HEK293T (cell line): ENCODE measurements around the gene EIF3CL.
"Not testable (repeated sequence)": the region's sequence is repeated elsewhere in the genome, so short reads cannot be mapped to it uniquely, and the experiment has no call there.

Experiments used
- ARNT ChIP-seq: fragments of 450-650 bp; IDR thresholded peaks from 2 replicates; pipeline ENCODE4 v1.6.1; 2017; ENCODE audit warnings: mild to moderate bottlenecking
- BHLHE40 ChIP-seq: fragments of 450-650 bp; IDR thresholded peaks from 2 replicates; pipeline ENCODE4 v1.6.1; 2016; ENCODE audit warnings: mild to moderate bottlenecking, moderate library complexity, borderline replicate concordance
- CTBP1 ChIP-seq: fragments of 450-650 bp; IDR thresholded peaks from 2 replicates; pipeline ENCODE4 v1.6.1; 2016; ENCODE audit warnings: borderline replicate concordance
- ELF4 ChIP-seq: fragments of 450-650 bp; IDR thresholded peaks from 2 replicates; pipeline ENCODE4 v1.6.1; 2017; ENCODE audit warnings: antibody characterized with exemption
- FOXA1 ChIP-seq: fragments of 450-650 bp; IDR thresholded peaks from 2 replicates; pipeline ENCODE4 v1.6.1; 2016; ENCODE audit warnings: mild to moderate bottlenecking
- FOXK2 ChIP-seq: fragments of 450-650 bp; IDR thresholded peaks from 2 replicates; pipeline ENCODE4 v1.6.1; 2016; ENCODE audit warnings: mild to moderate bottlenecking
- FOXM1 ChIP-seq: fragments of 450-650 bp; IDR thresholded peaks from 2 replicates; pipeline ENCODE4 v1.6.1; 2017; ENCODE audit warnings: mild to moderate bottlenecking, borderline replicate concordance
- NFRKB ChIP-seq: fragments of 450-650 bp; IDR thresholded peaks from 2 replicates; pipeline ENCODE4 v1.6.1; 2016; ENCODE audit warnings: mild to moderate bottlenecking, moderate library complexity
- SP1 ChIP-seq: fragments of 450-650 bp; IDR thresholded peaks from 2 replicates; pipeline ENCODE4 v1.6.1; 2017
- SUZ12 ChIP-seq: fragments of 450-650 bp; IDR thresholded peaks from 2 replicates; pipeline ENCODE4 v1.6.1; 2016; ENCODE audit warnings: mild to moderate bottlenecking
- TARDBP ChIP-seq: fragments of 450-650 bp; IDR thresholded peaks from 2 replicates; pipeline ENCODE4 v1.6.1; 2016
- TF ChIP-seq, protein P1 (sequence below): fragments of 450-650 bp; IDR thresholded peaks from 2 replicates; pipeline ENCODE4 v1.6.1; 2016

DNA sequence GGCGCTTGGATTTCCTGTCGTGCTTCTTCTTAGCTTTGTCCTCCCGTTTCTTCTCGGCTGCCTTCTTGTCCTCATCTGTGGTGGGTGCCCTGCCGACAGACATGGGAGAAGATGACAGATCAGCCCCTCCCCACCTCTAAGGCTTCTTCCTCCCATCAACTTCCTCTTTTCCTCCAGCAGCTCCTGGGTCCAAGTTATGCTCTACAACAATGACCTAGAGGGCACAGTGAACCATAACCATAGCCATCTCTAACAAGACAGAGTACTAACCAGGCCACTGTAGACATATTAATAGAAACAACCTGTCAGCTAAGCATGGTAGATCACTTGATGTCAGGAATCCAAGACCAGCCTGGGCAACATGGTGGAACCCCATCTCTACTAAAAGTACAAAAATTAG, 11.6 kb downstream of the EIF3CL start:
- TF ChIP-seq FOXK2, FOXM1, BHLHE40, TARDBP, ELF4, SUZ12, CTBP1, NFRKB, FOXA1, SP1, ARNT: not testable (repeated sequence)
- TF ChIP-seq, protein P1, sequence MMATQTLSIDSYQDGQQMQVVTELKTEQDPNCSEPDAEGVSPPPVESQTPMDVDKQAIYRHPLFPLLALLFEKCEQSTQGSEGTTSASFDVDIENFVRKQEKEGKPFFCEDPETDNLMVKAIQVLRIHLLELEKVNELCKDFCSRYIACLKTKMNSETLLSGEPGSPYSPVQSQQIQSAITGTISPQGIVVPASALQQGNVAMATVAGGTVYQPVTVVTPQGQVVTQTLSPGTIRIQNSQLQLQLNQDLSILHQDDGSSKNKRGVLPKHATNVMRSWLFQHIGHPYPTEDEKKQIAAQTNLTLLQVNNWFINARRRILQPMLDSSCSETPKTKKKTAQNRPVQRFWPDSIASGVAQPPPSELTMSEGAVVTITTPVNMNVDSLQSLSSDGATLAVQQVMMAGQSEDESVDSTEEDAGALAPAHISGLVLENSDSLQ = not testable (repeated sequence)
